Measurements from ENCODE around the gene HIPK1.

HIPK1 gene

DNA sequence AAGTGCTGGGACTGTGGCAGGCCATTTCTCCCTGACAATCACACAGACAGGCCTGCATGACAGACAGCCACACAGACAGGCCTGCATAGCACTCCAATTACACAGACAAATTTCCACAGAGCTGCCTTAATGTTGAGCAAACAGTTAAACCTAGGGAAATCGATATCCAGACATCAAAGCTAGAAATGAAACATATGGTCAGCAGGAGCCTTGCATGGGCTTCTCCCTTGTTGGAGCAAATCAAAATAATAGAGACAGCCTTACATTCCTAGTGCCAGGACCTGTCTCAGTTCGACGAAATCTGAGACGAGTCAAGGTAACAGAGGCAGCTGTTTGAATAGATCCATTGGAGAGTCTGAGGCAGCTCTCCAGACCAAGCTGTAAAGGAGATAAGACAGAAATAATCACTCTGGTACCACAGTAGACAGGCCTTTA lies 92.6 kb downstream of the HIPK1 start:
- DNase-seq: no peak

DNA sequence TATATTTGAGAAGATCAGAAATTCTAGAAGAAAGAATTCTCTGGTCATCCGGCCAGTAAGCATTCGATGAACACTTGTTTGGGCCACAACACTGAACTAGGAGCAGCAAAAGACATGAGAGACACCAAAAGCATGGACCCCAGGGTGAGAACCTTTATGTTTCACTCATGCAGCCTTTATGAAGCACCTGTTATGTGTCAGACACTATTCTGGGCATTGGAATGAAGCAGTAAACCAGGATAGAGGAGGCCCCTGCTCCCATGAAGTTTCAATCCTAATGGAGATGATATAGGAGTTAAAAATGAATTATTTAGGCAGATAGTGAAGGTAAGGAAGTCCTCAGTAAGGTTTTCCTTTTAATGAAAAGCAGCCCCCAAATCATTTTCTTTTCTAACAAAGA lies 93.8 kb downstream of the HIPK1 start:
- DNase-seq: no peak

DNA sequence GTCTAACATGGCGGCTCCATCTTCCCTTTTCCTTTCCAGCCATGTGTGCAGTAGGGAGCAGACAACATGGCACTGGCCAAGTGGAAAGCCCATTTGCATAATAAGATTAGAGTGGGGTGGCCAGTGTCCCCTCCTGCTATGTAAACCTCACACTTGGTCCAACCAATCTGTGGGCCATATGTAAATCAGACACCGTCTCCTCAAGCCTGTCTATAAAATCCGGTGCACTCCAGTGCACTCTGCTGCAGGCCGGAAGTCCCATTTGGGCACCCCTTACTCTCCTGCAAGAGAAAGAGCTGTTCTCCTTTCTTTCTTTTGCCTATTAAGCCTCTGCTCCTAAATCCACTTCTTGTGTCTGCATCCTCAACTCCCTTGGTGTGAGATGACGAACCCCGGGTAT lies 94.3 kb downstream of the HIPK1 start:
- DNase-seq: no peak

DNA sequence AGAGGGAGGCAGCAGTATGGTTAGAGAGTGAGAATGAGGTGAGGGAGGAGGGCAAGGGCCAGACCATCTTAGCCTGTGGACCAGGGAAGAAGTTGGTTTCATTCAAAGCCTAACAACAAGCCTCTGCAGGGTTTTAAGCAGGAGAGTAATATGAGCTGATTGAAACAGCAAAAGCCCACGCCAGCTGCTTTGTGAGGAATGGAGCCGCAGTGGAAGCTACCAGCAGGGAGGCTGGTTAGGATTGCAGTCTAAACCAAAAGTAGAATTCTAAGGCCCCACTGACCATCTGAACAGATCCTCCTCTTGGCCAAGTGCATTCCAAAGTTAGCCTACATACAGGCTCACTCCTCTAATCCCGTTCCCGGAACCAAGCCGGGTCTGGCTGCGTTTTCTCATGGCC lies 94.9 kb downstream of the HIPK1 start:
- no peak for DNase-seq

DNA sequence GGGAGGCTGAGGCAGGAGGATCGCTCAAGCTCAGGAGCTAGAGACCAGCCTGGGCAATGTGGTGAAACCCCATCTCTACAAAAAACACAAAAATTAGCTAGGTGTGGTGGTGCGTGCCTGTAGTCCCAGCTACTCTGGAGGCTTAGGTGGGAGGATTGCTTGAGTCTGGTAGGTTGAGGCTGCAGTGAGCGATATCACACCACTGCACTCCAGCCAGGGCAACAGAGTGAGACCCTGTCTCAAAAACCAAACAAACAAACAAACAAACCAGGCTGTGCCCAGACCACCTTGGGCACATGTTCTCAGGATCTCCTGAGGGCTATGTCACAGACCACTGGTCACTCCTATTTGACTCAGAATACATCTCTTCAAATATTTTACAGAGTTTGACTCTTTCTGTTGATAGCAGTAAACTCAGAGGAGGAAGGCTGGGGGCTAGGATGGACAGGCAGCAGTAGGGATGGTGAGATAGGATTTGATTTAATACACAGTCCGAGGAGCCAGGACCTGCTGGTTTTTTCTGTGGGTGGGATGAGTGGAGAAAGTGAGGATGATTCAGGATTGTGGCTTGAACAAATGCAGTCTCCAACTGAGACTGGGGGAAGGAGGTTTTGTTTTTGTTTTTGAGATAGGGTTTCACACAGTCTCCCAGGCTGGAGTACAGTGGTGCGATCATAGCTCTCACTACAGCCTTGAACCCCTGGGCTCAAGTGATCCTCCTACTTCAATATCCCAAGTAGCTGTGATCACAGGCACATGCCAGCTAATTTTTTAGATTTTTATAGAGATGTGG lies 96.7 kb downstream of the HIPK1 start:
- DNase-seq: no peak

DNA sequence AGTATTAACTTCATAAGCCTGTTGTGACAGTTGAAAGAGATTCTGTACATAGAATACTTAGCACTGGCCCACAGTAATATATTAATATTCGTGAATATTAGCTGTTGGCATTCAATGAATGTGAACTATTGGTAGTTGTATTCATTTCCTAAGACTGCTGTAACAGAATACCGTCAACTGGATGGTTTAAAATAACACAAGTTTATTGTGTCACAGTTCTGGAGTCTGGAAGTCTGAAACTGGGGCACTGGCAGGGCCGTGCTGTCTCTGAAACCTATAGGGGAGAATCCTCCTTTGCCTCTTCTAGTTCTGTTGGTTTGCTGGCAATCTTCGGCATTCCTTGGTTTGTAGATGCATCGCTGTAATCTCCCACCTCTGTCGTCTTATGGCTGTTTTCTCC lies 97.7 kb downstream of the HIPK1 start:
- no peak for DNase-seq
